NCI-H128 (cell line): ENCODE measurements around the gene PGPEP1.
"Not testable (repeated sequence)": the region's sequence is repeated elsewhere in the genome, so short reads cannot be mapped to it uniquely, and the experiment has no call there.

Experiments used
- DNase-seq: peaks from one replicate; lab custom pipeline; 2025; ENCODE audit not compliant: unreplicated experiment; lab: John Stamatoyannopoulos, UW

The PGPEP1 gene

DNA sequence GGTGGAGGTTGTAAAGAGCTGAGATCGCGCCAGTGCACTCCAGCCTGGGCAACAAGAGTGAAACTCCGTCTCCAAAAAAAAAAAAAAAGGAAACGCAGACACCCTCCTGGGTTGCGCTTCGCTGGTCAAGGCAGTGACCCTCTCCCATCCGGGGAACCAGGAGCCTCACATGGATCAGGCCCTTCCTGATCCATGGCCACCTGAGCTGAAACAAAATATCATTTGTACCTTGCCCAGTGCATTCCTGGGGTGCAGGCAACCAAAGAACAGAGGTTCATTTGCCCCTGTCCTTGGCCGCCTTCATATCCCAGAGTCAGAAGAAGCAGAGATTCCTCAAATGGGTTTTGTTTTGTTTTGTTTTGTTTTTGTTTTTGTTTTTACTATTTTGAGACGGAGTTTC is 9.5 kb upstream of the PGPEP1 start:
- DNase-seq, result no peak

DNA sequence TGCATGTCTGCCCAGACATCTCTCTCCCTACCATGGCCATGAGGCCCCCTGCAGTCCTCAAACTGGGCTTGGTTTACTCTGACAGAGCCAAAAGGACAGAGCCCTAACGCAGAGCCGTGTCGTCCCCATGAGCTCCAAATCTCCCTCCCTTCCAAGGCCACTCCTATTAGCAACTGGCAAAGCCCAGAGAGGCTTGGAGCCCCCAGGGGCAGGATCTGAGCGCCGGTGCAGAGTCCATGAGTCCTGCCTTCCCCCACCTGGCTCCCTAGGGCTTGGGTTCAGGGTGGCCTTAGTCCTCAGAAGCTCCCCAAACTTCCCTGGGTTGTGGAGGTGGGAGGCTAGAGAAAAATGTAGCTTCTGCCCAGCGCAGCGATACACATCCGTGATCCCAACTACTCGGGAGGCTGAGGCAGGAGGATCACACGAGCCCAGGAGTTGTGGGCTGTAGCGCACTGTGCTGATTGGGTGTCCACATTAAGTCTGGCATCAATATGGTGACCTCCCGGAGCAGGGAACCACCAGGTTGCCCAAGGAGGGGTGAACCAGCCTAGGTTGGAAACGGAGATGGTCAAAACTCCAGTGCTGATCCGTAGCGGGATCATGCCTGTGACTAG is 7.4 kb upstream of the PGPEP1 start:
- no peak for DNase-seq

DNA sequence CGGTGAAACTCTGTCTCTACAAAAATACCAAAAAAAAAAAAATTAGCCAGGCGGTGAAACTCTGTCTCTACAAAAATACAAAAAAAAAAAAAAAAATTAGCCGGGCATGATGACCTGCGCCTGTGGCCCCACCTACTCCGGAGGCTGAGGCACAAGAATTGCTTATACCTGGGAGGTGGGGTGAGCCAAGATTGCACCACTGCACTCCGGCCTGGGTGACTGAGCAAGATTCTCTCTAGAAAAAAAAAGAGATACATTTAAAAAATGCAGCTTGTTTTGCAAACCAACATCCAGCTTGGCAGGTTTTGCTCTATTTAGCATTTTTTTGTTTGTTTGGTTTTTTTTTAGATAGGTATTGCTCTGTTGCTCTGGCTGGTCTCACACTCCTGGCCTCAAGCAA is 6.7 kb upstream of the PGPEP1 start:
- DNase-seq, result no peak

DNA sequence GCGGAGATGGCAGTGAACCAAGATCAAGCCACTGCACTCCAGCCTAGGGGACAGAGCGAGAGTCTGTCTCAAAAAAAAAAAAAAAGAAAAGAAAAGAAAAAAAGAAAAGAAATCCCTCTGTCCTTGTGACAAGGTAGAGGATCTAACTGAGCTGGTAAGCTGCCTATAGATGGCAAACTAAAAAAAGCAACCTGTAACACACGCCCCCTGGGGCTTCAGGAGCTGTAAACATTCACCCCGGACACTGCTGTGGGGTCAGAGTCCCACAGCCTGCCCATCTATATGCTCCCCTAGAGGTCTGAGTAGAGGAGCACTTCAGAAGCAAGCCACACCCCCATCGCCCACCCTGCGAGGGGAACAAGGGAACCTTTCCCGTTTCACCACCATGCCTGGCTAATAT is 4.3 kb upstream of the PGPEP1 start:
- no peak for DNase-seq

DNA sequence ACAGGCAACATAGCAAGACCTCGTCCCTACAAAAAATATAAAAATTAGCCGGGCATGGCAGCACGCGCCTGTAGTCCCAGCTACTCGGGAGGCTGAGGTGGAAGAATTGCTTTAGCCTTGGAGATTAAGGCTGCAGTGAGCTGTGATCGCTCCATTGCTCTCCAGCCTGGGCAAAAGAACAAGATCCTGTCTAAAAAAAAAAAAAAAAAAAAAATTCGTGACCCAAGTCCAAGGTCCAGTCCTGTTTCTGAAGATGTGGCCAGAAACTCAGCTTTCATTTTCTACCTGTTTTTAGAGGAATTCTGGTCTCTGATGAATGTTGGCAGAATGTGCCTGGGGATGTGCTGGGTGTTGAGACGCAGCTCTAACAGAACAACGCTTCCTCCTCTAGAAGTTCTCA is 1.9 kb upstream of the PGPEP1 start:
- DNase-seq, result no peak

DNA sequence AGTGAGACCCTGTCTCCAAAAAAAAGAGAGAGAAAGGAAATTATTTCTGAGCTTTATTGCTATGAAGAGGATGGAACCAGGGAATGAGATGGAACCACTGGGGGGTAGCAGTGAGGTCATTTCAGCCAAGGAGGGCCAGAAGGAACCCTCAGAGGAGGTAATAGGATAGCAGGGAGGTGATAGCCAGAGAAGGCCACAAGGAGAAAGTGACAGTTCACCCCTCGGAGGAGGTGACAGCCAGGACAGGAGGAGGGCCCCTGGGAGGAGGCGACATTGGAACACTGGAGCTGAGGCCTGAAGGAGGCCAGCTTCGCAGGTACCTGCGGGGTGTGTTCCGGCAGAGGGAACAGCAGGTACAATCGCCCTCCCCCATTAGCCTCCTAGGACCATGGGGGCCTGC is 675 bp upstream of the PGPEP1 start:
- no peak for DNase-seq

DNA sequence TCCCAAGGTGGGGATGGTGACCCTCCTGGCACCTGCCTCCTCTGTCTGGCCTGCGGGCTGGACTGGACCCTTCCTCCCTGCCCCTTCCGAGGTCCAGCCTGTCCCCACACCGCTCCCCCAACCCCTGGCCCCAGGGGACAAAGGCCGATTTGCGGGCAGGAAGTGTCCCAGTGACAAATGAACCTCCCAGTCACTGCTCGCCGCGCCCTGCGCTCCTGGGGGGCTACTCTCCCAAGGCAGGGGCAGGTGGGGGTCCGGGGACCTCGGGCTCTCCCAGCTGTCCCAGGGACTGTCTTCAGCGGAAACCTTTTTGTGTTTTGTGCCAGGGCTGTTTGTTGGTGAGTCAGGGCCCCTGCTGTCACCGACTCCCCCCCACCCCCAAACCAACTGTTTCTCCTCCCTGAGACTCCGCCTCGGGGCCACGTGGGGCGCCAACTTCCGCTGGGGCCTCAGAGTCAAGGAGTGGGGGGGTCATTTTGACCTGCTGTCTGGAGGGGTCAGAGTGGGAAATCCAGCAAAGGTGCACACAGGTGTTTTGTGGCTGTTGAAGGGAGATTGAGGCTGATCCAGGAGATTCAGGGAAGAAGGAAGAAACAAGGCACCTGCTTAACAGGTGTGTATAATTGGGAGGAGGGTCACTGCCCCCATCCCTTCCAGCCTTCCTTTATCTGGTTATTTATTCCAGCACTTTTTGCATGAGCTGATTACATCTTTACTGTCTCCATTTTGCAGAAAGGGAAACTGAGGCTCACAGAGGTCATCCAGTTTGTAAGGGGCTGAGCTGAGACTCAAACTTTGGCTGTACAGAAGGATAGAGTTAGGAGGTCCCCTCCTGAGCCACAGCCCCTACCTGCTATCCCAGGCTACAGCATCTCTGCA is 831 bp downstream of the PGPEP1 start:
- DNase-seq, result no peak

DNA sequence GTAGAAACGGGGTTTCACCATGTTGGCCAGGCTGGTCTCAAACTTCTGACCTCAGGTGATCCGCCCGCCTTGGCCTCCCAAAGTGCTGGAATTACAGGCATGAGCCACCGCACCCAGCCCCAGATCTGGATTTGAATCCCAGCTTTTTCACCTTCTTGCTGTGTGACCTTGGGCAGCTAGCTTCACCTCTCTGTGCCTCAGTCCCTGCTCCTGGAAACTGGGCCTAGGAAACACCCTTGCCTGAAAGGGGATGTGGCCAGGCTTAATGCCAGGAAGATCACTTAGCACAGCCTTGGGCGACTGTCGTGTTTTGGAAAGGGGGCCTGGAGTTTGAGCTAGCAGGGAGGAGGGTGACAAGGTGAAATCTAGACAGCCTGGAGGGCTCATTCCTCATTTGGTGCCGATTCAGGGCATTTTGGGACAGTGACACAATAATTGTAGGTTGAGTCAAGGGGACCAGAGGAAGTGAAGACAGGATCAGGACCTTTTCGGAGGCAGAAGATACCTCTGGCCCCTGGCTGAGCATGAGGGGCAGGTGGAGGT is 1.8 kb downstream of the PGPEP1 start:
- no peak for DNase-seq

DNA sequence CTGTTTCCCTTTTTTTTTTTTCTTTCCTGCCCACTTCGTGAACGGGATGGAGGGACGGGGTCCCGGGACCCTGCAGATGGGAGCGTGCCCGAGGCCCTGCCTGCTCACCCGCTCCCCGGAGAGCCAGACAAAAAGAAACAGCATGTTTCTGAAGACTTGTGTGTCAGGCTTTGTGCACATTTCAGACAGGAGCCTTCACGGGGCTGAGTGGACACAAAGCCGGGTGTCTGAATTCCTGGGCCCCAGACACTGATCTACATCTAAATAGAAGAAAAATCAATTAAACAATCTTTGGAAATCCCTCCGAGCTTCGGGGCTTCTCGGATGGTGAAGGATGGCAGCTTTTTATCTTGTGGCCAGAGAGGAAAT is 4.2 kb downstream of the PGPEP1 start:
- DNase-seq, result no peak

DNA sequence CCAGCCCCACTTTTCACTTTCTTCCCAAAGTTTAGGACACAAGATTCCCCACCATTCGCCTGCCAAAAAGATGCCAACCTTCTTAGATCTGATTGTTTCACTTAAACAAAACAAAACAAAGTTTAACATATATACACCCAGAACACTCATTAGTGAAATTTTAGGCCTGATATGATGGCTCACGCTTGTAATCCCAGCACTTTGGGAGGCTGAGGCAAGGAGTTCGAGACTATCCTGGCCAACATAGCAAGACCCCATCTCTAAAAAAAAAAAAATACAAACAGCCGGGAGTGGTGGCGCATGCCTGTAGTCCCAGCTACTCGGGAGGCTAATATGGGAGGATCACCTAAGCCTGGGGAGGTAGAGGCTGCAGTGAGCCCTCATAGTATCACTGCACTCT is 4.9 kb downstream of the PGPEP1 start:
- no peak for DNase-seq

DNA sequence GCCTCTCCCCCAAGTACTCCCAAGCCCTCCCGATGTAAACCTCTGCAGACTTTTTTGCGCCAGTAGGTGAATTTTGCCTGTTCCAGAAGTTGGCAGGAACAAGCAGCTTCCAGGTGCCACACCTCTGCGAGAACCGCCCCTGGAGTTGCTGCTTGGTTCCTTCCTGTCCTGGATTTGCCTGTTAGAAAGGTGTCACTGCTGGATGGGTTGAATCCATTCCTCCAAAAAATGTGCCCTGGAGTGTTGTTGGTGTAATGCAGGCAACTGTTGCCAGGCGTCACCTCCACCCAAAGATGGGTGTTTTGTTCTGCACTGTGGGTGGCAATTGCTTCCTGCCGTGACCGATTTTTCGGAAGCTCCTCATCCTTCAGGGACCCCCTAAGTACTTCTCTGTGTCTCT is 5.7 kb downstream of the PGPEP1 start:
- no peak for DNase-seq

DNA sequence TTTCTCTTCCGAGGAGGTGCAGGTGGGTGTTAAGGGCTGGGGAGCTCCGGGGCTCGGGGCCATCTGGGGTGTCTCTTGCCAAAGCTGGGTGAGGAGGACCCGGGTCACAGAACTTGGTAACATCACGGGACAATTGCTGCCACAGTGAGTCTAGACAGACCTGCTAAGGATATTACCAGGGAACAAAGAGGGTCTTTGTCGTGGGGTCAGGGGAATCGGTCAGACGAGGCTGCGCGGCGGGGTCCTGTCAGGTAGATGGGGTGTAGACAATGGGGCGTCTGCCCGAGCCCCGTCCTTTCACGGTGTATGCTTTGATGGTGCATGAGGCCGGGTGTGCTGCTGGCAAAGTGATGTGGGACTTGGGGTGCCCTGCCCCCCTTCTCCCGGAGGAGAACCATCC is 7.8 kb downstream of the PGPEP1 start:
- no peak for DNase-seq

DNA sequence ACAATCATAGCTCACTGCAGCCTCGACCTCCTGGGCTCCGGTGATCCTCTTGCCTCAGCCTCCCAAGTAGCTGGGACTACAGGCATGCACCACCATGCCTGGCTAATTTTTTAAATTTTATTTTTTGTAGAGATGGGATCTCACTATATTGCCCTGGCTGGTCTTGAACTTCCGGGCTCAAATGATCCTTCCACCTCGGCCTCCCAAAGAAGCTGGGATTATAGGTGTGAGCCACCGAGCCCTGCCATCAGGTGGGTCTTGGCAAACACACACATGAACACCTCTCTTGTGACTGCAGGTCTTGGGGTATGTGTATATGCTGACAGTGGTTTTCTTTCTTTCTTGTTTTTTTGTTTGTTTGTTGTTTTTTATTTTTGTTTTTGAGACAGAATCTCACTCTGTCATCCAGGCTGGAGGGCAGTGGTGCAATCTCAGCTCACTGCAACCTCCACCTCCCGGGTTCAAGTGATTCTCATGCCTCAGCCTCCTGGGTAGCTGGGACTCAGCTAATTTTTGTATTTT is 8.5 kb downstream of the PGPEP1 start:
- DNase-seq, result not testable (repeated sequence)

DNA sequence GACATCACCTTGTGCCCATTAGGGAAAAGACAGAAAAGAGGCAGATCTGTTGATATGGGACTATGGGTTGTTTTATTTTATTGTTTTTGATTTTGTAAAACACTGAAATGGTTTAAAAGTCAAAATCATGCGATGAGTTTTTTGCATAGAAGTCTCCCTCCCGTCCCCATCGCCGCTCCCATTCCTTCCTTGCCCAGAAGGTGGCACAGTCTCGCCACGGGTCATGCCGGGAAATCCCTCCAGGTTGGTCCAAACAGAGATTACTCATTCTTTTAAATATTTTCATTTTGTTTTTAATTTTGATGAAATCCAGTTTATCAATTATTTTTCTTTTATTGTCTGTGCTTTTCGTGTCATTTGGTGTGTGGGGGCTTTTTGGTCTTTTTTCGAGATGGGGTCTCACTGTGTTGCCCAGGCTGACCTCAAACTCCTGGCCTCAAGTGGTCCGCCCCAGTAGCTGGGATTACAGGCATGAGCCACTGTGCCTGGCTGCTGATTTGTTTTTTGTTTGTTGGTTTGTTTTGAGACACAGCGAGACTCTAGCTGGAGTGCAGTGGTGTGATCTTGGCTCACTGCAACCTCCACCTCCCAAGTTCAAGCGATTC is 9.2 kb downstream of the PGPEP1 start:
- DNase-seq, result no peak

DNA sequence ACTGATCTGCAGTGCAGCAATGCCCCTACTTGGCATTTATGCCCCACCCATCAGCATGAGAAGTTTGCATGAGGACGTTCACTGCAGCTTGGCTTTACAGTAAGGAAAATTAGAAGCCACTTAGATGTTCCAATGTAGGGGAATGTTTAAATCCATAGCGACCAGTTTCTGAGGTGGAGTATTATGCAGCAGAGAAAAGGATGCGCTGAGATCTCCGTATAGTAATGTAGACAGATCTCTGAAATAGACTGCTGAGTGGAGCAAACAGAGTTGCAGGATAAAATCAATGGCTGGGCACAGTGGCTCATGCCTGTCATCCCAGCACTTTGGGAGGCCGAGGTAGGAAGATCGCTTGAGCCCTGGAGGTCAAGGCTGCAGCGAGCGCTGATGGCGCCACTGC is 10.1 kb downstream of the PGPEP1 start:
- DNase-seq, result no peak

DNA sequence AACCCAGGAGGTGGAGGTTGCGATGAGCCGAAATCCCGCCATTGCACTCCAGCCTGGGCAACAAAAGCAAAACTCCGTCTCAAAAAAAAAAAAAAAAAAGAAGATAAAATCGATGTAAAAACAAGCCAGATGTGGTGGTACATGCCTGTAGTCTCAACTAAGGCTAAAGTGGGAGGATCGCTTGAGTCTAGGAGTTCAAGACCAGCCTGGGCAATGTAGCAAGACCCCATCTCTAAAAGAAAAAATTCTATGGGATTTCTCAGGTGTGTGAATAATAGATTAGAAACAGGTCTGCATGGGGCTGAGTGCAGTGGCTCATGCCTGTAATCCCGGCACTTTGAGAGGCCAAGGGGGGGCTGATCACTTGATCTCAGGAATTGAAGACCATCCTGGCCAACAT is 11.1 kb downstream of the PGPEP1 start:
- no peak for DNase-seq

DNA sequence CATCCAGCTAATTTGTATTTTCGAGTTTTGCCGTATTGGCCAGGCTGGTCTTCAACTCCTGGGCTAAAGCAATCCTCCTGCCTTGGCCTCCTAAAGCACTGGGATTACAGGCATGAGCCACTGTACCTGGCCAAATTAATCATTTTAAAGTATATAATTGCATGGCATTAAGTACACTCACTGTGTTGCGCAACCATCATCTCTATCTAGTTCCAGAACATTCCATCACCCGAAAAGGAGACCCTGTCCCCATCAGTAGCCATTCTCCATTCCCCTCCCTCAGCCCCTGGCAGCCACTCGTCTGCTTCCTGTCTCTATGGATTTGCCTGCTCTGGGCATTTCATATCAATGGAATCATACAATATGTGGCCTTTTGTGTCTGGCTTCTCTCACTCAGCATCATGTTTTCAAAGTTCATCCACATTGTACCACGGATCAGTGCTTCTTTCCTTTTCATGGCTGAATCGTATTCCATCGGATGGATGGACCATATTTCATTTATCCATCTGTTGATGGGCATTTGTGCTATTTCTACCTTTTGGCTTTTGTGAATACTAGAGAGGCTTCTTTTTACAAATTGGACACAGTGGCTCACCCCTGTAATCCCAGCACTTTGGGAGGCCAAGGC is 13.1 kb downstream of the PGPEP1 start:
- no peak for DNase-seq

DNA sequence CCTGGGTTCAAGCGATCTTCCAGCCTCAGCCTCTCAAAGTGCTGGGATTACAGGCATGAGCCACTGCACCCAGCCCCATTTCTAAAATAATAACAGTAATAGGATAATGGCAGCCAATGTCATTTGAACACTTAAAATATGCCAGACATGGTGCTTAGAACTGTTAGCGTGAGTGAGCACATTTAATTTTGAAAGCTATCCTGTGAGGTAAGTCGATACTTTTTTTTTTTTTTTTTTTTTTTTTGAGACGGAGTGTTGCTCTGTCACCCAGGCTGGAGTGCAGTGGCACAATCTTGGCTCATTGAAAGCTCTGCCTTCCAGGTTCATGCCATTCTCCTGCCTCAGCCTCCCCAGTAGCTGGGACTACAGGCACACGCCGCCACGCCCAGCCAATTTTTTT is 14.3 kb downstream of the PGPEP1 start:
- DNase-seq, result not testable (repeated sequence)

DNA sequence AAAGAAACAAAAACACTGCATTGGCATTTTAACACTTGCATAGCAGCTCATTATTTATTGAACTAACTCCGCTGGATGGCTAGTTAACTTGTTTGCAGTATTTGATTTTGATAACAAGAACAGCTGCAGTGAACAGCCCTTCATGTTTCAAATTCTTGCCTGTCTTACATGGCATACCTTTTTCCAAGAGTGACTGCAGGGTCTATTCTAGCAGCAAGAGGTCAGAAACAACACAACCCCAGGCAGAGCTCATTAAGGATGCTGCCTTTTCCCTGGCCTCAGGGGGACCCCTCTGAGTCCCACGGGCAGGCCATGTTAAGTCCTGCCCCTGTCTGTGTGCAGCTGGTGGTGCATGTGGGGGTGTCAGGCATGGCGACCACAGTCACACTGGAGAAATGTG is 16.6 kb downstream of the PGPEP1 start:
- DNase-seq, result no peak

DNA sequence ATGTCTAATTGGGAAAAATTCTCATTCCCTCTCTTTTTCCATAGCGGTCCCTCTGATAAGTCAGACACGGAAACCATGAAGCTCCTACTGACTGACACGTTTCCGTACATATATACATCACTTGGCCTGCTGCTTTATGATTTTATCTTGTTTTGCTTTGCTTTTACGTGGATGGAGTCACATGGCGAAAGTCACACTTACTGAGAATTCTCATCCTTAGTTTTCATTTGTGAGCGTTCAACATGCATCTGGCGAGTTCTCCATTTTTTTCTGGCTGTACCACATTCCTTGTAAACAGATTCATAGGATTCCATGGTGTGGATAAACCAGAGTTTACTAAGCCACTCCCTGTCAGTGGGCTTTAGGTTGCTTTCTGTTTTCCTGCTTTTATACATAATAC is 21.2 kb downstream of the PGPEP1 start:
- DNase-seq, result no peak

DNA sequence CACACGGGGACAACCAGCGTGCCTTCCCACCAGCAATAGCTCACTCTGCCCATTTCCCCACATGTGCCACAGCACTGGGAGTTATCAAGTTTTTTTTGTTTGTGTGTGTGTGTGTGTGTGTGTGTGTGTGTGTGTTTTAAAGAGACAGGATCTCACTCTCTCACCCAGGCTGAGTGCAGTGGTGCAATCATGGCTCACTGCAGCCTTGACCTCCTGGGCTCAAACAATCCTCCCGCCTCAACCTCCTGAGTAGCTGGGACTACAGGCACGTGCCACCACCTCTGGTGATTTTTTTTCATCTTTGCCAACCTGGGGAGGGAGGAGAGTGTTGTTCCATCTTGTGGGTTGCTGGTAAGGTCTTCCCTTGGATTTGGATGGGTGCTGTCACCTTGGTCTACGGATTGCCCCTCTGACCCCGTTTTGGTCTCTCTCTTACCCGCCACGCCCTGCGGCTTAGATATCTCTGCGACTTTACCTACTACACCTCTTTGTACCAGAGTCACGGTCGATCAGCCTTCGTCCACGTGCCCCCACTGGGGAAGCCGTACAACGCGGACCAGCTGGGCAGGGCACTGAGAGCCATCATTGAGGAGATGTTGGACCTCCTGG is 22.6 kb downstream of the PGPEP1 start:
- DNase-seq, result no peak
